ENCODE results near the gene ARID1B. TPM values are rescaled to one million over a fixed set of nuclear protein-coding genes. Genes with fewer than 3 reads are reported as not detected.
A peak's percentile ranks its signal among the peaks of the same experiment; 100 is the strongest.

The ARID1B gene
- total and polyA plus RNA-seq, 2 of the 13 experiments (the other 11 are each of a cell fraction or from before 2014, with no cell fraction given), result 20.1 to 32.6 TPM

DNA sequence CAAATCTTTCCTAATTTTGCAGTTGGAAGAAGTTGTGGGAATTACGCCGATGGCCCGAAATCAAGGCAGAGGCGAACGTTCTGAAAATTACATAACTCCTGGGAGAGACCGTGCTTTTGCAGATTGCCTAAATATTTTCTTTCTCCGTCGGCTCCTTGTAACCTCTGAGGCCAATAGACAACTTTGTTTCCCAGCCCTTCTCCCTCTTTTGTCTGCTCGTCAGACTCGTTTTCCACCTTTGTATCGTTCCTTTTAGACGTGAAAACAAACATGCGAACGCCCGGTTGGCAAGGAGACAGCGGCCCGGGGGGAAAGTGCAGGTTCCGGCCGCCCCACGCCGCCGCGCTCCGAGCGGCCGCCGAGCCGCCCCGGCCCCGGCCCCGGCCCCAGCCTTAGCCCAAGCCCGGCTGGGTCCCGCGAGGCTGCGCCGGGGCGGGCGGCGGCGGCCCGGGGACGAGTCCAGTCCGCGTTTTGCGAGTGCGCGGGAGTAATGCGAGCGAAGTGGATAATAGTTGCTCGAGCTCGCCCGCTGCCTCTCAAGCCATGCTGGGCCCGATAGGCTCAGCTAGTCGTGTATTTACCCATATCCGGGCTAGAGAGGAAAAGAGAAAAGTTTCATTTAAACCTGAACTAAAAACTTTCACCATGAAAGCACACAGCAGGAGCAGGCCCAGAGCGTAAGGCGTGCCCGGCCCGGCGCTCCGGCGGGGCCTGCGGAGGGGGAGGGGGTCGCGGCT lies at the start of gene ARID1B (continued):
- TF ChIP-seq TCF7L2 (IDR thresholded peaks at IDR 0.05; ENCODE audit: low read depth, low read length) (no peak), KDM1A (CRISPR knock-in tag; IDR thresholded peaks at IDR 0.05) (no peak), TGIF2 (CRISPR knock-in tag; IDR thresholded peaks at IDR 0.05) (no peak), NFIB (CRISPR knock-in tag; IDR thresholded peaks at IDR 0.05; ENCODE audit: borderline replicate concordance) (no peak), CENPX (CRISPR knock-in tag; IDR thresholded peaks at IDR 0.05) (no peak), MXI1 (IDR thresholded peaks at IDR 0.05; ENCODE audit: borderline replicate concordance, low read depth, low read length) (peak; percentile 47; the same call in 1 of the 3 replicates), POLR2G (IDR thresholded peaks at IDR 0.05; ENCODE audit: low read depth, low read length) (peak; percentile 85), ZSCAN21 (CRISPR knock-in tag; IDR thresholded peaks at IDR 0.05; ENCODE audit: borderline replicate concordance) (0 out of 2 replicates have a peak, but pooled peaks have one; percentile 9), ZNF652 (CRISPR knock-in tag; IDR thresholded peaks at IDR 0.05; ENCODE audit: borderline replicate concordance, low read depth) (no peak), ZNF562 (CRISPR knock-in tag; IDR thresholded peaks at IDR 0.05; ENCODE audit: borderline replicate concordance) (no peak), REXO4 (CRISPR knock-in tag; IDR thresholded peaks at IDR 0.05; ENCODE audit: borderline replicate concordance) (no peak), ZNF556 (CRISPR knock-in tag; IDR thresholded peaks at IDR 0.05; ENCODE audit: borderline replicate concordance) (no peak), MTF1 (CRISPR knock-in tag; IDR thresholded peaks at IDR 0.05) (no peak; the same call in 1 of the 2 replicates), ZNF441 (CRISPR knock-in tag; IDR thresholded peaks at IDR 0.05; ENCODE audit: borderline replicate concordance) (peak; percentile 60), ESRRA (CRISPR knock-in tag; IDR thresholded peaks at IDR 0.05; ENCODE audit: low read depth) (no peak; the same call in 1 of the 2 replicates)
- TF ChIP-seq, protein P1, sequence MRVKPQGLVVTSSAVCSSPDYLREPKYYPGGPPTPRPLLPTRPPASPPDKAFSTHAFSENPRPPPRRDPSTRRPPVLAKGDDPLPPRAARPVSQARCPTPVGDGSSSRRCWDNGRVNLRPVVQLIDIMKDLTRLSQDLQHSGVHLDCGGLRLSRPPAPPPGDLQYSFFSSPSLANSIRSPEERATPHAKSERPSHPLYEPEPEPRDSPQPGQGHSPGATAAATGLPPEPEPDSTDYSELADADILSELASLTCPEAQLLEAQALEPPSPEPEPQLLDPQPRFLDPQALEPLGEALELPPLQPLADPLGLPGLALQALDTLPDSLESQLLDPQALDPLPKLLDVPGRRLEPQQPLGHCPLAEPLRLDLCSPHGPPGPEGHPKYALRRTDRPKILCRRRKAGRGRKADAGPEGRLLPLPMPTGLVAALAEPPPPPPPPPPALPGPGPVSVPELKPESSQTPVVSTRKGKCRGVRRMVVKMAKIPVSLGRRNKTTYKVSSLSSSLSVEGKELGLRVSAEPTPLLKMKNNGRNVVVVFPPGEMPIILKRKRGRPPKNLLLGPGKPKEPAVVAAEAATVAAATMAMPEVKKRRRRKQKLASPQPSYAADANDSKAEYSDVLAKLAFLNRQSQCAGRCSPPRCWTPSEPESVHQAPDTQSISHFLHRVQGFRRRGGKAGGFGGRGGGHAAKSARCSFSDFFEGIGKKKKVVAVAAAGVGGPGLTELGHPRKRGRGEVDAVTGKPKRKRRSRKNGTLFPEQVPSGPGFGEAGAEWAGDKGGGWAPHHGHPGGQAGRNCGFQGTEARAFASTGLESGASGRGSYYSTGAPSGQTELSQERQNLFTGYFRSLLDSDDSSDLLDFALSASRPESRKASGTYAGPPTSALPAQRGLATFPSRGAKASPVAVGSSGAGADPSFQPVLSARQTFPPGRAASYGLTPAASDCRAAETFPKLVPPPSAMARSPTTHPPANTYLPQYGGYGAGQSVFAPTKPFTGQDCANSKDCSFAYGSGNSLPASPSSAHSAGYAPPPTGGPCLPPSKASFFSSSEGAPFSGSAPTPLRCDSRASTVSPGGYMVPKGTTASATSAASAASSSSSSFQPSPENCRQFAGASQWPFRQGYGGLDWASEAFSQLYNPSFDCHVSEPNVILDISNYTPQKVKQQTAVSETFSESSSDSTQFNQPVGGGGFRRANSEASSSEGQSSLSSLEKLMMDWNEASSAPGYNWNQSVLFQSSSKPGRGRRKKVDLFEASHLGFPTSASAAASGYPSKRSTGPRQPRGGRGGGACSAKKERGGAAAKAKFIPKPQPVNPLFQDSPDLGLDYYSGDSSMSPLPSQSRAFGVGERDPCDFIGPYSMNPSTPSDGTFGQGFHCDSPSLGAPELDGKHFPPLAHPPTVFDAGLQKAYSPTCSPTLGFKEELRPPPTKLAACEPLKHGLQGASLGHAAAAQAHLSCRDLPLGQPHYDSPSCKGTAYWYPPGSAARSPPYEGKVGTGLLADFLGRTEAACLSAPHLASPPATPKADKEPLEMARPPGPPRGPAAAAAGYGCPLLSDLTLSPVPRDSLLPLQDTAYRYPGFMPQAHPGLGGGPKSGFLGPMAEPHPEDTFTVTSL (CRISPR knock-in tag; IDR thresholded peaks at IDR 0.05; ENCODE audit: borderline replicate concordance), result no peak
- TF ChIP-seq, protein P2, sequence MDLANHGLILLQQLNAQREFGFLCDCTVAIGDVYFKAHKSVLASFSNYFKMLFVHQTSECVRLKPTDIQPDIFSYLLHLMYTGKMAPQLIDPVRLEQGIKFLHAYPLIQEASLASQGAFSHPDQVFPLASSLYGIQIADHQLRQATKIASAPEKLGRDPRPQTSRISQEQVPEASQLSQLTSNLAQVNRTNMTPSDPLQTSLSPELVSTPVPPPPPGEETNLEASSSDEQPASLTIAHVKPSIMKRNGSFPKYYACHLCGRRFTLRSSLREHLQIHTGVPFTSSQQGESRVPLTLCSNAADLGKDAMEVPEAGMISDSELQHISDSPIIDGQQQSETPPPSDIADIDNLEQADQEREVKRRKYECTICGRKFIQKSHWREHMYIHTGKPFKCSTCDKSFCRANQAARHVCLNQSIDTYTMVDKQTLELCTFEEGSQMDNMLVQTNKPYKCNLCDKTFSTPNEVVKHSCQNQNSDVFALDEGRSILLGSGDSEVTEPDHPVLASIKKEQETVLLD (CRISPR knock-in tag; IDR thresholded peaks at IDR 0.05; ENCODE audit: low read depth), result peak; percentile 69
- TF ChIP-seq, protein P3, sequence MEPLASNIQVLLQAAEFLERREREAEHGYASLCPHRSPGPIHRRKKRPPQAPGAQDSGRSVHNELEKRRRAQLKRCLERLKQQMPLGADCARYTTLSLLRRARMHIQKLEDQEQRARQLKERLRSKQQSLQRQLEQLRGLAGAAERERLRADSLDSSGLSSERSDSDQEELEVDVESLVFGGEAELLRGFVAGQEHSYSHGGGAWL (CRISPR knock-in tag; IDR thresholded peaks at IDR 0.05), result peak; percentile 83
- TF ChIP-seq, protein P4, sequence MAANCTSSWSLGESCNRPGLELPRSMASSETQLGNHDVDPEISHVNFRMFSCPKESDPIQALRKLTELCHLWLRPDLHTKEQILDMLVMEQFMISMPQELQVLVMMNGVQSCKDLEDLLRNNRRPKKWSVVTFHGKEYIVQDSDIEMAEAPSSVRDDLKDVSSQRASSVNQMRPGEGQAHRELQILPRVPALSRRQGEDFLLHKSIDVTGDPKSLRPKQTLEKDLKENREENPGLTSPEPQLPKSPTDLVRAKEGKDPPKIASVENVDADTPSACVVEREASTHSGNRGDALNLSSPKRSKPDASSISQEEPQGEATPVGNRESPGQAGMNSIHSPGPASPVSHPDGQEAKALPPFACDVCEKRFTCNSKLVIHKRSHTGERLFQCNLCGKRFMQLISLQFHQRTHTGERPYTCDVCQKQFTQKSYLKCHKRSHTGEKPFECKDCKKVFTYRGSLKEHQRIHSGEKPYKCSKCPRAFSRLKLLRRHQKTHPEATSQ (CRISPR knock-in tag; IDR thresholded peaks at IDR 0.05; ENCODE audit: borderline replicate concordance), result peak; percentile 60
